ENCODE data around the gene LRMDA. TPM values are rescaled to one million over a fixed set of nuclear protein-coding genes. Genes with fewer than 3 reads are reported as not detected.

The LRMDA gene
- total and polyA plus RNA-seq, 2 of the 13 experiments (the other 11 are each of a cell fraction or from before 2014, with no cell fraction given) = 13.4 to 22.0 TPM

DNA sequence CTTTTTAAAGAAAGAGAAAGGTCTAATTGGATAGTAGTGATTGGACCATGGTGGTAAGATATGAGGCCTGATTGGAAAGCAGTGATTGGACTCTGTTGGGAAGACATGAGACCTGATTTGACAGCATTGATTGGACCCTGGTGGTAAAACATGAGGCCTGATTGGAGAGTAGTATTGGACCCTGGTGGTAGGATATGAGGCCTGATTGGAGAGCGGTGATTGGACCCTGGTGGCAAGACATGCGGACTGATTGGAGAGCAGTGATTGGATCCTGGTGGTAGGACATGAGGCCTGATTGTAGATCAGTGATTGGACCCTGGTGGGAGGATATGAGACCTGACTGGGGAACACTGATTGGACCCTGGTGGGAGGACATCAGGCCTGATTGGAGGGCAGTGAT, 444.3 kb downstream of the LRMDA start (continued):
- TF ChIP-seq, protein P1, sequence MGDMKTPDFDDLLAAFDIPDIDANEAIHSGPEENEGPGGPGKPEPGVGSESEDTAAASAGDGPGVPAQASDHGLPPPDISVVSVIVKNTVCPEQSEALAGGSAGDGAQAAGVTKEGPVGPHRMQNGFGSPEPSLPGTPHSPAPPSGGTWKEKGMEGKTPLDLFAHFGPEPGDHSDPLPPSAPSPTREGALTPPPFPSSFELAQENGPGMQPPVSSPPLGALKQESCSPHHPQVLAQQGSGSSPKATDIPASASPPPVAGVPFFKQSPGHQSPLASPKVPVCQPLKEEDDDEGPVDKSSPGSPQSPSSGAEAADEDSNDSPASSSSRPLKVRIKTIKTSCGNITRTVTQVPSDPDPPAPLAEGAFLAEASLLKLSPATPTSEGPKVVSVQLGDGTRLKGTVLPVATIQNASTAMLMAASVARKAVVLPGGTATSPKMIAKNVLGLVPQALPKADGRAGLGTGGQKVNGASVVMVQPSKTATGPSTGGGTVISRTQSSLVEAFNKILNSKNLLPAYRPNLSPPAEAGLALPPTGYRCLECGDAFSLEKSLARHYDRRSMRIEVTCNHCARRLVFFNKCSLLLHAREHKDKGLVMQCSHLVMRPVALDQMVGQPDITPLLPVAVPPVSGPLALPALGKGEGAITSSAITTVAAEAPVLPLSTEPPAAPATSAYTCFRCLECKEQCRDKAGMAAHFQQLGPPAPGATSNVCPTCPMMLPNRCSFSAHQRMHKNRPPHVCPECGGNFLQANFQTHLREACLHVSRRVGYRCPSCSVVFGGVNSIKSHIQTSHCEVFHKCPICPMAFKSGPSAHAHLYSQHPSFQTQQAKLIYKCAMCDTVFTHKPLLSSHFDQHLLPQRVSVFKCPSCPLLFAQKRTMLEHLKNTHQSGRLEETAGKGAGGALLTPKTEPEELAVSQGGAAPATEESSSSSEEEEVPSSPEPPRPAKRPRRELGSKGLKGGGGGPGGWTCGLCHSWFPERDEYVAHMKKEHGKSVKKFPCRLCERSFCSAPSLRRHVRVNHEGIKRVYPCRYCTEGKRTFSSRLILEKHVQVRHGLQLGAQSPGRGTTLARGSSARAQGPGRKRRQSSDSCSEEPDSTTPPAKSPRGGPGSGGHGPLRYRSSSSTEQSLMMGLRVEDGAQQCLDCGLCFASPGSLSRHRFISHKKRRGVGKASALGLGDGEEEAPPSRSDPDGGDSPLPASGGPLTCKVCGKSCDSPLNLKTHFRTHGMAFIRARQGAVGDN (CRISPR knock-in tag; IDR thresholded peaks at IDR 0.05) = no peak
- TF ChIP-seq, protein P2, sequence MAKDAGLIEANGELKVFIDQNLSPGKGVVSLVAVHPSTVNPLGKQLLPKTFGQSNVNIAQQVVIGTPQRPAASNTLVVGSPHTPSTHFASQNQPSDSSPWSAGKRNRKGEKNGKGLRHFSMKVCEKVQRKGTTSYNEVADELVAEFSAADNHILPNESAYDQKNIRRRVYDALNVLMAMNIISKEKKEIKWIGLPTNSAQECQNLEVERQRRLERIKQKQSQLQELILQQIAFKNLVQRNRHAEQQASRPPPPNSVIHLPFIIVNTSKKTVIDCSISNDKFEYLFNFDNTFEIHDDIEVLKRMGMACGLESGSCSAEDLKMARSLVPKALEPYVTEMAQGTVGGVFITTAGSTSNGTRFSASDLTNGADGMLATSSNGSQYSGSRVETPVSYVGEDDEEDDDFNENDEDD (CRISPR knock-in tag; IDR thresholded peaks at IDR 0.05; ENCODE audit: borderline replicate concordance) = no peak
- TF ChIP-seq GATAD2A (CRISPR knock-in tag; IDR thresholded peaks at IDR 0.05) (no peak), ZMYM2 (CRISPR knock-in tag; IDR thresholded peaks at IDR 0.05) (no peak), FLYWCH1 (CRISPR knock-in tag; IDR thresholded peaks at IDR 0.05) (no peak), ZNF468 (CRISPR knock-in tag; IDR thresholded peaks at IDR 0.05) (no peak)
- TF ChIP-seq, protein P3, sequence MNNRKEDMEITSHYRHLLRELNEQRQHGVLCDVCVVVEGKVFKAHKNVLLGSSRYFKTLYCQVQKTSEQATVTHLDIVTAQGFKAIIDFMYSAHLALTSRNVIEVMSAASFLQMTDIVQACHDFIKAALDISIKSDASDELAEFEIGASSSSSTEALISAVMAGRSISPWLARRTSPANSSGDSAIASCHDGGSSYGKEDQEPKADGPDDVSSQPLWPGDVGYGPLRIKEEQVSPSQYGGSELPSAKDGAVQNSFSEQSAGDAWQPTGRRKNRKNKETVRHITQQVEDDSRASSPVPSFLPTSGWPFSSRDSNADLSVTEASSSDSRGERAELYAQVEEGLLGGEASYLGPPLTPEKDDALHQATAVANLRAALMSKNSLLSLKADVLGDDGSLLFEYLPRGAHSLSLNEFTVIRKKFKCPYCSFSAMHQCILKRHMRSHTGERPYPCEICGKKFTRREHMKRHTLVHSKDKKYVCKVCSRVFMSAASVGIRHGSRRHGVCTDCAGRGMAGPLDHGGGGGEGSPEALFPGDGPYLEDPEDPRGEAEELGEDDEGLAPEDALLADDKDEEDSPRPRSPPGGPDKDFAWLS (CRISPR knock-in tag; IDR thresholded peaks at IDR 0.05; ENCODE audit: borderline replicate concordance) = no peak
- TF ChIP-seq, protein P4, sequence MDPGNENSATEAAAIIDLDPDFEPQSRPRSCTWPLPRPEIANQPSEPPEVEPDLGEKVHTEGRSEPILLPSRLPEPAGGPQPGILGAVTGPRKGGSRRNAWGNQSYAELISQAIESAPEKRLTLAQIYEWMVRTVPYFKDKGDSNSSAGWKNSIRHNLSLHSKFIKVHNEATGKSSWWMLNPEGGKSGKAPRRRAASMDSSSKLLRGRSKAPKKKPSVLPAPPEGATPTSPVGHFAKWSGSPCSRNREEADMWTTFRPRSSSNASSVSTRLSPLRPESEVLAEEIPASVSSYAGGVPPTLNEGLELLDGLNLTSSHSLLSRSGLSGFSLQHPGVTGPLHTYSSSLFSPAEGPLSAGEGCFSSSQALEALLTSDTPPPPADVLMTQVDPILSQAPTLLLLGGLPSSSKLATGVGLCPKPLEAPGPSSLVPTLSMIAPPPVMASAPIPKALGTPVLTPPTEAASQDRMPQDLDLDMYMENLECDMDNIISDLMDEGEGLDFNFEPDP (CRISPR knock-in tag; conservative IDR thresholded peaks at IDR 0.05) = no peak

Data from HepG2 (cell line).